H1 (cell line): Measurements from ENCODE around the gene BGLAP. TPM values are rescaled to one million over a fixed set of nuclear protein-coding genes. Genes with fewer than 3 reads are reported as not detected.

Source experiments
- CTCF ChIA-PET: fragments of 300-600 bp; sonication (Branson Sonifier 250); formaldehyde crosslinking; loops from one replicate; lab custom pipeline; 2021; ENCODE audit not compliant: partially characterized antibody; lab: Charles Lee
- POLR2A ChIA-PET: fragments of 300-600 bp; sonication (Branson Sonifier 250); formaldehyde crosslinking; loops from one replicate; lab custom pipeline; 2021; ENCODE audit warnings: inconsistent platforms; ENCODE audit not compliant: partially characterized antibody; lab: Charles Lee
- DNase-seq, 2 experiments: peaks; one replicate each; pipeline versions ENCODE4 v3.0.0 to v3.0.0-alpha.2; 2010 to 2022; ENCODE audit warnings: low spot score in 2 of 2, low read depth in 1 of 2, mixed read lengths in 1 of 2
- FAIRE-seq: peaks from 2 replicates; lab custom pipeline; 2011; peaks lifted over from hg19 to GRCh38; lab: Jason Lieb, UNC
- H2AFZ ChIP-seq: 2 replicates; pipeline ENCODE4 v1.8.1; 2012; ENCODE audit warnings: low read length, inconsistent platforms
- H2AK5ac ChIP-seq: 2 replicates; pipeline ENCODE4 v1.6.1; 2013; ENCODE audit warnings: low read depth, low read length
- H2BK120ac ChIP-seq: replicated peaks from 2 replicates; pipeline ENCODE3; 2013; ENCODE audit warnings: low read depth, low read length, inconsistent platforms
- H2BK12ac ChIP-seq: 2 replicates; pipeline ENCODE4 v1.6.1; 2013; ENCODE audit warnings: low read depth, low read length
- H2BK15ac ChIP-seq: 2 replicates; pipeline ENCODE4 v1.6.1; 2013; ENCODE audit warnings: low read length
- H2BK20ac ChIP-seq: 2 replicates; pipeline ENCODE4 v1.6.1; 2013; ENCODE audit warnings: low read length
- H2BK5ac ChIP-seq: 2 replicates; pipeline ENCODE4 v1.6.1; 2013; ENCODE audit warnings: low read depth, low read length
- H3K14ac ChIP-seq: 2 replicates; pipeline ENCODE4 v1.6.1; 2013; ENCODE audit warnings: inconsistent platforms; ENCODE audit not compliant: insufficient read length
- H3K18ac ChIP-seq: 2 replicates; pipeline ENCODE4 v1.6.1; 2013; ENCODE audit warnings: low read length; ENCODE audit errors: extremely low read depth
- H3K23ac ChIP-seq: 2 replicates; pipeline ENCODE4 v1.6.1; 2013; ENCODE audit warnings: inconsistent platforms; ENCODE audit not compliant: insufficient read length
- H3K23me2 ChIP-seq: 2 replicates; pipeline ENCODE4 v1.6.1; 2013; ENCODE audit warnings: low read depth, low read length
- H3K27ac ChIP-seq: 2 replicates; pipeline ENCODE4 v1.6.1; 2011; ENCODE audit warnings: low read depth, low read length, inconsistent platforms
- H3K27me3 ChIP-seq, 4 experiments: replicated peaks in 1 of 4; 1 replicate in 1 of 4; 2 replicates in 3 of 4; pipeline versions ENCODE4 v1.6.1 to v1.8.1; 2011 to 2013; ENCODE audit warnings: low read length in 3 of 4, mild to moderate bottlenecking in 3 of 4, inconsistent platforms in 2 of 4, mixed read lengths in 2 of 4, moderate library complexity in 1 of 4; ENCODE audit not compliant: control insufficient read depth in 3 of 4, insufficient read depth in 3 of 4; ENCODE audit errors: extremely low read depth in 1 of 4
- H3K36me3 ChIP-seq, 4 experiments: 2 replicates each; pipeline versions ENCODE4 v1.6.1 to v1.8.1; 2011 to 2013; ENCODE audit warnings: mild to moderate bottlenecking in 4 of 4, low read length in 3 of 4, moderate library complexity in 2 of 4, control low read depth in 1 of 4, inconsistent platforms in 1 of 4; ENCODE audit not compliant: insufficient read depth in 4 of 4, control insufficient read depth in 2 of 4
- H3K4ac ChIP-seq: replicated peaks from 2 replicates; pipeline ENCODE3; 2013; ENCODE audit warnings: low read length, low read depth, mixed read lengths, inconsistent platforms; ENCODE audit not compliant: insufficient read length
- H3K4me1 ChIP-seq, 4 experiments: replicated peaks in 1 of 4; 1 replicate in 1 of 4; 2 replicates in 3 of 4; pipeline versions ENCODE4 v1.6.1 to v1.8.1; 2011 to 2013; ENCODE audit warnings: low read length in 3 of 4, inconsistent platforms in 2 of 4, mixed read lengths in 1 of 4; ENCODE audit not compliant: insufficient read depth in 4 of 4, control insufficient read depth in 3 of 4
- H3K4me2 ChIP-seq, 2 experiments: 2 replicates each; pipeline versions ENCODE4 v1.6.1 to v1.8.1; 2011 to 2013; ENCODE audit warnings: low read depth in 2 of 2, low read length in 2 of 2, control low read depth in 1 of 2, inconsistent platforms in 1 of 2, mild to moderate bottlenecking in 1 of 2; ENCODE audit not compliant: insufficient read depth in 1 of 2
- H3K4me3 ChIP-seq, 4 experiments: fragments of 200-600, 300-600 bp in 1 of 4; sonication (generic), shearing (Covaris generic), sonication (Bioruptor Twin) in 1 of 4; 2 replicates each; pipeline versions ENCODE4 v1.5.1 to v1.8.1; 2011 to 2016; ENCODE audit warnings: low read length in 4 of 4, low read depth in 3 of 4, control low read depth in 2 of 4, inconsistent platforms in 2 of 4, mild to moderate bottlenecking in 2 of 4, mixed read lengths in 1 of 4, moderate library complexity in 1 of 4; ENCODE audit not compliant: insufficient read depth in 2 of 4; ENCODE audit errors: extremely low read depth in 1 of 4
- H3K56ac ChIP-seq: replicated peaks from 2 replicates; pipeline ENCODE3; 2013; ENCODE audit warnings: low read depth, mild to moderate bottlenecking, mixed read lengths, low read length, inconsistent platforms; ENCODE audit not compliant: insufficient read length
- H3K79me1 ChIP-seq: 2 replicates; pipeline ENCODE4 v1.6.1; 2013; ENCODE audit warnings: low read depth, low read length, control low read depth
- H3K79me2 ChIP-seq, 2 experiments: 2 replicates each; pipeline versions ENCODE4 v1.6.1 to v1.8.1; 2012 to 2013; ENCODE audit warnings: low read length in 2 of 2, mild to moderate bottlenecking in 2 of 2, inconsistent platforms in 1 of 2; ENCODE audit not compliant: insufficient read depth in 2 of 2, control insufficient read depth in 1 of 2
- H3K9ac ChIP-seq, 4 experiments: replicated peaks in 1 of 4; 1 replicate in 1 of 4; 2 replicates in 3 of 4; pipeline versions ENCODE4 v1.6.1 to v1.8.1; 2011 to 2013; ENCODE audit warnings: low read depth in 3 of 4, low read length in 3 of 4, control low read depth in 2 of 4, mild to moderate bottlenecking in 2 of 4, moderate library complexity in 2 of 4, inconsistent platforms in 1 of 4; ENCODE audit errors: extremely low read depth in 1 of 4
- H3K9me3 ChIP-seq, 2 experiments: 2 replicates each; pipeline versions ENCODE4 v1.6.1 to v1.8.1; 2012 to 2013; ENCODE audit warnings: mild to moderate bottlenecking in 2 of 2, moderate library complexity in 2 of 2, control low read depth in 1 of 2, inconsistent platforms in 1 of 2, low read depth in 1 of 2, low read length in 1 of 2, mixed read lengths in 1 of 2; ENCODE audit not compliant: insufficient read depth in 2 of 2
- H4K20me1 ChIP-seq, 2 experiments: replicated peaks in 1 of 2; 2 replicates each; pipeline versions ENCODE3 to v1.8.1; 2011 to 2013; ENCODE audit warnings: inconsistent platforms in 2 of 2, low read length in 2 of 2, mild to moderate bottlenecking in 1 of 2; ENCODE audit not compliant: insufficient read depth in 2 of 2, control insufficient read depth in 1 of 2
- H4K5ac ChIP-seq: 2 replicates; pipeline ENCODE4 v1.6.1; 2013; ENCODE audit warnings: low read length, low read depth, mixed read lengths, inconsistent platforms; ENCODE audit not compliant: insufficient read length
- H4K8ac ChIP-seq: 2 replicates; pipeline ENCODE4 v1.8.0; 2013; ENCODE audit warnings: mild to moderate bottlenecking, moderate library complexity, low read length, inconsistent platforms; ENCODE audit not compliant: insufficient read depth; ENCODE audit errors: extremely low read depth
- H4K91ac ChIP-seq: replicated peaks from 2 replicates; pipeline ENCODE3; 2013; ENCODE audit warnings: low read length, mixed read lengths, inconsistent platforms; ENCODE audit not compliant: insufficient read length
- ASH2L ChIP-seq: fragments of 200-600, 300-600 bp; sonication (generic); IDR thresholded peaks from one replicate; pipeline ENCODE4 v1.7.1; 2017; ENCODE audit warnings: low read length
- CHD1 ChIP-seq: IDR thresholded peaks from 2 replicates; pipeline ENCODE4 v1.6.1; 2012; ENCODE audit warnings: low read depth, low read length, improper control_type of control experiment
- CREB1 ChIP-seq: IDR thresholded peaks from 2 replicates; pipeline ENCODE4 v1.6.1; 2012; ENCODE audit warnings: inconsistent platforms
- RAD21 ChIP-seq, 2 experiments: IDR thresholded peaks in 1 of 2; conservative IDR thresholded peaks in 1 of 2; 2 replicates each; pipeline ENCODE4 v1.6.1; 2011; ENCODE audit warnings: low read depth in 2 of 2, low read length in 2 of 2, improper control_type of control experiment in 1 of 2, inconsistent platforms in 1 of 2, mild to moderate bottlenecking in 1 of 2, moderate library complexity in 1 of 2
- RXRA ChIP-seq: IDR thresholded peaks from 2 replicates; pipeline ENCODE4 v1.6.1; 2011; ENCODE audit warnings: low read depth, mild to moderate bottlenecking, low read length, moderate library complexity; ENCODE audit not compliant: insufficient read depth
- SIX5 ChIP-seq: IDR thresholded peaks from 2 replicates; pipeline ENCODE4 v1.6.1; 2011; ENCODE audit warnings: mild to moderate bottlenecking, low read depth, low read length
- ZNF274 ChIP-seq: IDR thresholded peaks from 2 replicates; pipeline ENCODE4 v1.7.0; 2012; ENCODE audit warnings: low read length, borderline replicate concordance; ENCODE audit errors: extremely low read depth
- WGBS, 2 experiments: shearing (Covaris generic) in 1 of 2; methylation state at CpG; one replicate each; pipeline versions ENCODE4 v1.1.6 to v1.1.7; 2013 to 2015; ENCODE audit warnings: low lambda C conversion rate in 2 of 2, mixed read lengths in 2 of 2, inconsistent platforms in 1 of 2, low coverage in 1 of 2, missing lambda C conversion rate in 1 of 2; ENCODE audit not compliant: insufficient replicate concordance in 2 of 2, insufficient coverage in 1 of 2, insufficient read length in 1 of 2; ENCODE audit errors: extremely low coverage in 1 of 2, missing lambda C conversion rate in 1 of 2; 5-methylcytosine and 5-hydroxymethylcytosine counted together
- polyA plus RNA-seq, 7 experiments: library from polyadenylated mRNA; depleted of rRNA in 3 of 7; stranded (reverse) in 5 of 7; unstranded in 2 of 7; fragments of >200 nt in 5 of 7; fragments of 200-250 nt in 2 of 7; gene quantifications; 1 replicate in 5 of 7; 2 replicates in 1 of 7; 4 replicates in 1 of 7; pipeline versions ENCODE4 v1.2.1 to v1.2.3, GENCODE V29; 2011 to 2013; ENCODE audit warnings: missing spikeins in 2 of 7, mixed read lengths in 2 of 7
- total RNA-seq: library from RNA; stranded (reverse); fragmentation: NEBNext Ultra II Directional; extraction: Animal tissue kit (Norgen Biotek cat#: 25700); gene quantifications from 2 replicates; pipeline ENCODE4 v1.2.1, GENCODE V29; 2021
- TF ChIP-seq, protein P1 (sequence below): IDR thresholded peaks from 2 replicates; pipeline ENCODE4 v1.6.1; 2011; ENCODE audit warnings: low read depth, mild to moderate bottlenecking, low read length; ENCODE audit not compliant: insufficient read depth
- TF ChIP-seq, protein P2 (sequence below): IDR thresholded peaks from 2 replicates; pipeline ENCODE4 v1.6.1; 2011; ENCODE audit warnings: low read length, improper control_type of control experiment

Gene BGLAP
- total and polyA plus RNA-seq, 2 of the 8 experiments (the other 6 are each of a cell fraction or from before 2014, with no cell fraction given), result 1.2 to 1.5 TPM

- H3K23me2 ChIP-seq, result no peaks in the 10 kb centered on the region
- ChIA-PET CTCF (interaction anchor here (0.7 to 47.2 kb wide), 8 partner anchors 10 to 152 kb away, joined by 3 to 1265 read pairs (median 4); partner anchors contain the start of gene SEMA4A), POLR2A (interaction anchor here (0.6 to 11.8 kb wide), 16 partner anchors 12 to 198 kb away, joined by 3 to 102 read pairs (median 4); partner anchors contain the start of genes PMF1, SMG5 and TMEM79)
- H3K18ac ChIP-seq, result peak overlapping the region; percentile 38; the same call in 1 of the 2 replicates
- H3K9me3 ChIP-seq, result no peaks in the 10 kb centered on the region
- peaks cover 21 to 44% (median 33%) of the 10 kb centered on the region in 4 experiments for H3K36me3 ChIP-seq
- H3K56ac ChIP-seq, result no peak overlapping the region
- H3K79me1 ChIP-seq, result no peaks in the 10 kb centered on the region
- no peak overlapping the region for H4K91ac ChIP-seq
- H3K4me2 ChIP-seq, result 0 out of 4 replicates have a peak overlapping the region, but pooled peaks of 1 of the 2 experiments have one; percentile 17
- no peak overlapping the region for H3K4ac ChIP-seq
- H2BK5ac ChIP-seq, result no peak overlapping the region
- no peak overlapping the region for H2BK20ac ChIP-seq
- no peak overlapping the region for H3K9ac ChIP-seq
- H4K5ac ChIP-seq, result no peak overlapping the region
- H3K27ac ChIP-seq, result no peak overlapping the region; the same call in 1 of the 2 replicates
- DNase-seq (no peak), FAIRE-seq (no peak)
- H2BK15ac ChIP-seq, result no peak overlapping the region
- WGBS, 2 experiments, result 89% methylated on average over 2 of the region's 4 CpGs; no CpG with 5 or more reads in 1 of the 2 experiments
- no peak overlapping the region for H2AFZ ChIP-seq
- H4K8ac ChIP-seq, result peak overlapping the region; percentile 58
- peaks cover 0 to 16% (median 9%) of the 10 kb centered on the region in 4 experiments for H3K4me1 ChIP-seq
- TF ChIP-seq CHD1 (no peak), RAD21 (IDR thresholded peaks at IDR 0.05 in 1 of 2, conservative IDR thresholded peaks at IDR 0.05 in 1 of 2; ENCODE audit: low read depth in 2 of 2, low read length in 2 of 2) (no peak), RXRA (no peak), ASH2L (no peak), CREB1 (no peak), SIX5 (no peak), ZNF274 (no peak)
- TF ChIP-seq, protein P1, sequence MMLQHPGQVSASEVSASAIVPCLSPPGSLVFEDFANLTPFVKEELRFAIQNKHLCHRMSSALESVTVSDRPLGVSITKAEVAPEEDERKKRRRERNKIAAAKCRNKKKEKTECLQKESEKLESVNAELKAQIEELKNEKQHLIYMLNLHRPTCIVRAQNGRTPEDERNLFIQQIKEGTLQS, result no peak
- TF ChIP-seq, protein P2, sequence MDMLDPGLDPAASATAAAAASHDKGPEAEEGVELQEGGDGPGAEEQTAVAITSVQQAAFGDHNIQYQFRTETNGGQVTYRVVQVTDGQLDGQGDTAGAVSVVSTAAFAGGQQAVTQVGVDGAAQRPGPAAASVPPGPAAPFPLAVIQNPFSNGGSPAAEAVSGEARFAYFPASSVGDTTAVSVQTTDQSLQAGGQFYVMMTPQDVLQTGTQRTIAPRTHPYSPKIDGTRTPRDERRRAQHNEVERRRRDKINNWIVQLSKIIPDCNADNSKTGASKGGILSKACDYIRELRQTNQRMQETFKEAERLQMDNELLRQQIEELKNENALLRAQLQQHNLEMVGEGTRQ, result no peak
- H2AK5ac ChIP-seq, result no peak overlapping the region; the same call in 1 of the 2 replicates
- no peak overlapping the region for H3K4me3 ChIP-seq
- no peak overlapping the region for H3K14ac ChIP-seq
- H2BK120ac ChIP-seq, result no peak overlapping the region
- H4K20me1 ChIP-seq, result peaks cover 0 to 4% of the 10 kb centered on the region in 2 experiments
- H3K79me2 ChIP-seq, result no peaks in the 10 kb centered on the region
- no peaks in the 10 kb centered on the region for H3K27me3 ChIP-seq
- no peak overlapping the region for H3K23ac ChIP-seq
- no peak overlapping the region for H2BK12ac ChIP-seq
These were observed 6.3 kb downstream of the BGLAP start for GRCh38 chr1:156248323-156248683.
